Measurements from ENCODE around the gene VIT.

VIT gene

DNA sequence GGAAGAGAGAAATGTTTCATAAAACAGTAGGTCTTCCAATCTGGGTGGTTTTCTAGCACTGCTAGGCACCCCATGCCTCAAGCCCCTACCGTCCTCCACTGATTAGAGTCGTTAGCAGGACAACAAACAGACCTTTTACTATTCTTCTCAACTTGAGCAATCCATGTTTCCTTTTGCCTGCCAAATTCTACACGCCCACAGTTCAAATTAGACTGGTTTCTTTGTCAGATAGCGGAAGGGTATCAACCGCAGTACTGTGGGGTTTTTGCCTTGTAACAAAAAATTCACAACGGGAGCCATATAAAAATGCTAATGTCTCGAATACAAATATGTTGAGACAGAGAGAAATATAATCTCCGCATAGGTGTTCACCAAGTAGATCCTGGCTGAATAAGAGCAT is 59.9 kb downstream of the VIT start:
- no peaks in the 10 kb centered on the region for H3K9me3 ChIP-seq (ENCODE audit: control insufficient read depth in 2 of 2, low read length in 2 of 2)
- H3K9ac ChIP-seq (ENCODE audit: low read depth in 1 of 2, low read length in 2 of 2) = no peak overlapping the region
- no peaks in the 10 kb centered on the region for H3K27me3 ChIP-seq (ENCODE audit: control insufficient read depth in 2 of 2, insufficient read depth in 2 of 2, low read length in 2 of 2)
- H3K4me3 ChIP-seq (ENCODE audit: low read length in 2 of 2) = no peak overlapping the region
- no peaks in the 10 kb centered on the region for H3K36me3 ChIP-seq (ENCODE audit: control insufficient read depth in 2 of 2, insufficient read depth in 2 of 2, low read length in 2 of 2)
- no peak overlapping the region for H3K27ac ChIP-seq (ENCODE audit: low read depth in 2 of 2, low read length in 2 of 2)
- H3K4me1 ChIP-seq (ENCODE audit: control insufficient read depth in 2 of 2, insufficient read depth in 2 of 2, low read length in 2 of 2) = no peaks in the 10 kb centered on the region

DNA sequence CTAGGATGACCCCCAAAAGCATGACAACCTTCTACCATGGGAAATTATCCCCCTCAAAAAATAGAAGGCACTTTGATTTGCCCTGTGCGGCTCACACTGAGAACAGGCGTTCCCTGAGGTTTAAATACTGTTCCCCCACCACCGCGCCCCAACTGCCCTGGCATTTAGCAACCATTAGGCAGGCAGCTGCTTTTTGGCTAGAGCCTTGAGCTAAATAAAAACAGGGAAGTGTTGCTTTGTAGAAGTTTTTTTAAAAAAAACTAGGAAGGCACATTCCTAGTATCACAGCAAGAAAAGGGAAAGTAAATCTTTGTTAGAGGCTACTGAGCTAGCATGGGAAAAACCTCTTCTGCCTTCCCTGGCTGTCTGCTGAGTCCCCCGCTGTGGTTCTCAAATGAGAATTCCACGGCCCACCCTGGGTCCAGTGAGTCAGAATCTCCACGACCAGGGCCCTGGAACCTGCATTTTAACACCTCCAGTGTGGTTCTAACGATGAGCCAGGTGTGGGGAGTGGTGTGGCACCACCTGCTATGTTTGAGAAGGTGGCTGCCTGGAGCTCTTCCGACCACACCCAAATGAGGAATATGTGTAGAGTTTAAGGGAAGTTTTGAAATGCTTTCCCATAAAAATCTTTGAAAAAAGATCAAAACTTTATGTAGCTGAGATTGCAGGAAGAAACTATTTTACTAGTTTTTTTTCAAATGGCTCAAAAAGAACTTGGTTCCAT is 66.4 kb downstream of the VIT start:
- no peak overlapping the region for H3K9ac ChIP-seq (ENCODE audit: low read depth in 1 of 2, low read length in 2 of 2)
- no peaks in the 10 kb centered on the region for H3K9me3 ChIP-seq (ENCODE audit: control insufficient read depth in 2 of 2, low read length in 2 of 2)
- H3K4me3 ChIP-seq (ENCODE audit: low read length in 2 of 2) = no peak overlapping the region
- H3K36me3 ChIP-seq (ENCODE audit: control insufficient read depth in 2 of 2, insufficient read depth in 2 of 2, low read length in 2 of 2) = no peaks in the 10 kb centered on the region
- no peaks in the 10 kb centered on the region for H3K4me1 ChIP-seq (ENCODE audit: control insufficient read depth in 2 of 2, insufficient read depth in 2 of 2, low read length in 2 of 2)
- no peaks in the 10 kb centered on the region for H3K27me3 ChIP-seq (ENCODE audit: control insufficient read depth in 2 of 2, insufficient read depth in 2 of 2, low read length in 2 of 2)
- no peak overlapping the region for H3K27ac ChIP-seq (ENCODE audit: low read depth in 2 of 2, low read length in 2 of 2)

- H3K36me3 ChIP-seq (ENCODE audit: control insufficient read depth in 2 of 2, insufficient read depth in 2 of 2, low read length in 2 of 2) = no peaks in the 10 kb centered on the region
- no peak overlapping the region for H3K27ac ChIP-seq (ENCODE audit: low read depth in 2 of 2, low read length in 2 of 2)
- no peaks in the 10 kb centered on the region for H3K4me1 ChIP-seq (ENCODE audit: control insufficient read depth in 2 of 2, insufficient read depth in 2 of 2, low read length in 2 of 2)
- no peak overlapping the region for H3K4me3 ChIP-seq (ENCODE audit: low read length in 2 of 2)
- no peaks in the 10 kb centered on the region for H3K9me3 ChIP-seq (ENCODE audit: control insufficient read depth in 2 of 2, low read length in 2 of 2)
- H3K27me3 ChIP-seq (ENCODE audit: control insufficient read depth in 2 of 2, insufficient read depth in 2 of 2, low read length in 2 of 2) = no peaks in the 10 kb centered on the region
- no peak overlapping the region for H3K9ac ChIP-seq (ENCODE audit: low read depth in 1 of 2, low read length in 2 of 2)
These were observed 72.6 kb downstream of the VIT start for GRCh38 chr2:36769106-36769505.

DNA sequence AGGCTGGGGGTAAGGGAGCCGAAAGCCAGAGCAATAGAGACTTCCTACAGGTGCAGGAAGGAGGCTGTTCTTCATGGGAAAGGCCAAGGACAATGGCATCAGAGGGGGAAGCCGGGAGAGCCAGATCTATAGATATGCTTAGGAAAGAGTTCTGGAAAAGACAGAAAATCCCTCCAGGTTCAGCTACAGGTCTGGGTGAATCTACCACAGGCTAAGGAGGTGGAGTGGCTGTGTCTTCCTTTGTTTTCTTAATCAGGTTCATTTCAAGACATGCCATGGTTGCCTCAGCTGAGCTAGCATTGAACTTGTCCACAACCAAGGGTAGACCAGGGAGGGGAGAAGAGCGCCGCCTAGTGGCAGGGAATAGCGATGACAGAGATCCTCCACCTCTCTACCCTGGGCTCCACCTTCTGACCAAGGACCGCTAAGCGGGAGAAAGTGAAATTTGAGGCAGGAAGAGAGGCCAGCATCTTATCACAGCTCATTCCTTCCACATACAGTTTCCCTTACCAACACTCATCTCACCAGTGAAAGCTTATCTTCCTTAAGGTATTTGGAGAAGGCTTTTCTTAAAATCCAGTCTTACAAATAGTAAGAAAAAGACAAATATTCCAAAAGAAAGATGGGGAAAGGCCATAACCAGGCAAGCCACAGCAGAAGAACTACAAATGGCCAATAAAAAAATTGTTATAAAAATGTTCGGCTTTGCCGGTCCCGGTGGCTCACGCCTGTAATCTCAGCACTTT is 74.2 kb downstream of the VIT start:
- no peaks in the 10 kb centered on the region for H3K4me1 ChIP-seq (ENCODE audit: control insufficient read depth in 2 of 2, insufficient read depth in 2 of 2, low read length in 2 of 2)
- no peaks in the 10 kb centered on the region for H3K27me3 ChIP-seq (ENCODE audit: control insufficient read depth in 2 of 2, insufficient read depth in 2 of 2, low read length in 2 of 2)
- H3K36me3 ChIP-seq (ENCODE audit: control insufficient read depth in 2 of 2, insufficient read depth in 2 of 2, low read length in 2 of 2) = no peaks in the 10 kb centered on the region
- no peak overlapping the region for H3K27ac ChIP-seq (ENCODE audit: low read depth in 2 of 2, low read length in 2 of 2)
- no peak overlapping the region for H3K9ac ChIP-seq (ENCODE audit: low read depth in 1 of 2, low read length in 2 of 2)
- no peaks in the 10 kb centered on the region for H3K9me3 ChIP-seq (ENCODE audit: control insufficient read depth in 2 of 2, low read length in 2 of 2)
- H3K4me3 ChIP-seq (ENCODE audit: low read length in 2 of 2) = no peak overlapping the region

DNA sequence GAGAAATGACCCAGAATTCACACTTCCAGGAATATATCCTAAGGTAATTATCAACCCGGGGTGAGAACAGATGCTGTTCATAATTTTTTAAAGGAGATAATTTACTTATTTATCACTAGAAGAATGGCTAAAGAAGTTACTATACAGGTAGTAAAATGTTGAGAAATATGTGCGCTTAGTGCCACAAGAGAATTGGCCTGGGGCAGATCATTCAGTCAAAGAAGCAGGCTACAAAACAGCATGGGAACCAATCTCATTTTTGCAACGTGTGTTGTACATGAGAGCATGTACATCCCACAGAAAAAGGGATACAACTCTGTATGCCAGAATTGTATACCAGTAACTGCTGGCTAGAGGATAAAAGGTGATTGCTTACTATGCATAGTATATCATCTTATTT is 75.2 kb downstream of the VIT start:
- Histone ChIP-seq H3K36me3 (ENCODE audit: control insufficient read depth in 2 of 2, insufficient read depth in 2 of 2, low read length in 2 of 2) (no peaks in the 10 kb centered on the region), H3K27ac (ENCODE audit: low read depth in 2 of 2, low read length in 2 of 2) (no peak overlapping the region), H3K27me3 (ENCODE audit: control insufficient read depth in 2 of 2, insufficient read depth in 2 of 2, low read length in 2 of 2) (no peaks in the 10 kb centered on the region), H3K9me3 (ENCODE audit: control insufficient read depth in 2 of 2, low read length in 2 of 2) (no peaks in the 10 kb centered on the region), H3K4me1 (ENCODE audit: control insufficient read depth in 2 of 2, insufficient read depth in 2 of 2, low read length in 2 of 2) (no peaks in the 10 kb centered on the region), H3K4me3 (ENCODE audit: low read length in 2 of 2) (no peak overlapping the region), H3K9ac (ENCODE audit: low read depth in 1 of 2, low read length in 2 of 2) (no peak overlapping the region)

DNA sequence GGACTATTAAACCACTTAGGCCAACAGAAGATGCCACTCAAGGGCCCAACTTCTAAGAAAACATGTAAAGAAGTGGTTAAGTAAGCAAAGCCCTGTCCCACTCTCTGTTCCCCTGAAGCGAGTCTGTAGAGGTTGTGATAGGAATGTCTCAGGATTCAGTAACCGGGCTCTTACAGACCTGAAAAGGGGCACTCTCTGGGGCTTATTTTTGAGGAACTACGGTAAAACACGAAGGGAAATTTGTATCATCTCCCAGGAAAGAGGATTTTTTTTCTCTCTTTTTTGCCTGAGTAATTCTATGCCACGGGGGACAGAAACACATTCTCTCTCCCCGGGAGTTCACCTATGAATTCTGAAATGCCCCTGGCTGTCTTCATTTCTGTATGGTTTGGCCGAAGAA is 77.4 kb downstream of the VIT start:
- H3K9ac ChIP-seq (ENCODE audit: low read depth in 1 of 2, low read length in 2 of 2) = no peak overlapping the region
- H3K27me3 ChIP-seq (ENCODE audit: control insufficient read depth in 2 of 2, insufficient read depth in 2 of 2, low read length in 2 of 2) = no peaks in the 10 kb centered on the region
- H3K9me3 ChIP-seq (ENCODE audit: control insufficient read depth in 2 of 2, low read length in 2 of 2) = no peaks in the 10 kb centered on the region
- H3K4me3 ChIP-seq (ENCODE audit: low read length in 2 of 2) = no peak overlapping the region
- H3K36me3 ChIP-seq (ENCODE audit: control insufficient read depth in 2 of 2, insufficient read depth in 2 of 2, low read length in 2 of 2) = no peaks in the 10 kb centered on the region
- H3K4me1 ChIP-seq (ENCODE audit: control insufficient read depth in 2 of 2, insufficient read depth in 2 of 2, low read length in 2 of 2) = no peaks in the 10 kb centered on the region
- H3K27ac ChIP-seq (ENCODE audit: low read depth in 2 of 2, low read length in 2 of 2) = no peak overlapping the region

DNA sequence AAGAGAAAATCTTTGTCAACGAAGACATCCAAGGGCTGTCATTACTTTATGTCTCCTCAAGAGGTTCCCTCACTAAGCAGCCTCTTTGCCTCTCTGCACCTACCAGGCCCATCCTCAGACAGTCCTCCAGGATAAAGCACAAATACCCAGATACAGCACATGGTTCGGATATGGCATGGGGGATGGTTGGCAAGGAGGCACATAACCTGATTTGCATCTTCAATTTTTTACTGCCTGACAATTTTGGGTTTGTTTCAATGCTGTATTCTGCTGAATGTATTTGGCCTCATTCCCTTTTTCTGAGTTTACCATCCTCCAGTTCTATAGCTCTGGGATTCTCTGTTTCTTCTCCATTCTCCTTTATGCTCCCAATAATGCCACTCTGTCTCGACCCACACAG is 78.8 kb downstream of the VIT start:
- H3K36me3 ChIP-seq (ENCODE audit: control insufficient read depth in 2 of 2, insufficient read depth in 2 of 2, low read length in 2 of 2) = no peaks in the 10 kb centered on the region
- H3K9me3 ChIP-seq (ENCODE audit: control insufficient read depth in 2 of 2, low read length in 2 of 2) = no peaks in the 10 kb centered on the region
- H3K27me3 ChIP-seq (ENCODE audit: control insufficient read depth in 2 of 2, insufficient read depth in 2 of 2, low read length in 2 of 2) = no peaks in the 10 kb centered on the region
- no peaks in the 10 kb centered on the region for H3K4me1 ChIP-seq (ENCODE audit: control insufficient read depth in 2 of 2, insufficient read depth in 2 of 2, low read length in 2 of 2)
- no peak overlapping the region for H3K9ac ChIP-seq (ENCODE audit: low read depth in 1 of 2, low read length in 2 of 2)
- no peak overlapping the region for H3K4me3 ChIP-seq (ENCODE audit: low read length in 2 of 2)
- no peak overlapping the region for H3K27ac ChIP-seq (ENCODE audit: low read depth in 2 of 2, low read length in 2 of 2)

GRCh38 chr2:36775806-36776205 is 79.3 kb downstream of the VIT start:
- Histone ChIP-seq H3K4me1 (ENCODE audit: control insufficient read depth in 2 of 2, insufficient read depth in 2 of 2, low read length in 2 of 2) (no peaks in the 10 kb centered on the region), H3K4me3 (ENCODE audit: low read length in 2 of 2) (no peak overlapping the region), H3K36me3 (ENCODE audit: control insufficient read depth in 2 of 2, insufficient read depth in 2 of 2, low read length in 2 of 2) (no peaks in the 10 kb centered on the region), H3K9me3 (ENCODE audit: control insufficient read depth in 2 of 2, low read length in 2 of 2) (no peaks in the 10 kb centered on the region), H3K27me3 (ENCODE audit: control insufficient read depth in 2 of 2, insufficient read depth in 2 of 2, low read length in 2 of 2) (no peaks in the 10 kb centered on the region), H3K27ac (ENCODE audit: low read depth in 2 of 2, low read length in 2 of 2) (no peak overlapping the region), H3K9ac (ENCODE audit: low read depth in 1 of 2, low read length in 2 of 2) (no peak overlapping the region)

- H3K9ac ChIP-seq (ENCODE audit: low read depth in 1 of 2, low read length in 2 of 2) = no peak overlapping the region
- H3K9me3 ChIP-seq (ENCODE audit: control insufficient read depth in 2 of 2, low read length in 2 of 2) = no peaks in the 10 kb centered on the region
- no peak overlapping the region for H3K27ac ChIP-seq (ENCODE audit: low read depth in 2 of 2, low read length in 2 of 2)
- H3K27me3 ChIP-seq (ENCODE audit: control insufficient read depth in 2 of 2, insufficient read depth in 2 of 2, low read length in 2 of 2) = no peaks in the 10 kb centered on the region
- H3K36me3 ChIP-seq (ENCODE audit: control insufficient read depth in 2 of 2, insufficient read depth in 2 of 2, low read length in 2 of 2) = no peaks in the 10 kb centered on the region
- H3K4me1 ChIP-seq (ENCODE audit: control insufficient read depth in 2 of 2, insufficient read depth in 2 of 2, low read length in 2 of 2) = no peaks in the 10 kb centered on the region
- H3K4me3 ChIP-seq (ENCODE audit: low read length in 2 of 2) = no peak overlapping the region
These were observed 80.8 kb downstream of the VIT start for GRCh38 chr2:36777272-36777671.

GRCh38 chr2:36777788-36778187 is 81.3 kb downstream of the VIT start:
- Histone ChIP-seq H3K9ac (ENCODE audit: low read depth in 1 of 2, low read length in 2 of 2) (no peak overlapping the region), H3K9me3 (ENCODE audit: control insufficient read depth in 2 of 2, low read length in 2 of 2) (no peaks in the 10 kb centered on the region), H3K36me3 (ENCODE audit: control insufficient read depth in 2 of 2, insufficient read depth in 2 of 2, low read length in 2 of 2) (no peaks in the 10 kb centered on the region), H3K27me3 (ENCODE audit: control insufficient read depth in 2 of 2, insufficient read depth in 2 of 2, low read length in 2 of 2) (no peaks in the 10 kb centered on the region), H3K4me1 (ENCODE audit: control insufficient read depth in 2 of 2, insufficient read depth in 2 of 2, low read length in 2 of 2) (no peaks in the 10 kb centered on the region), H3K27ac (ENCODE audit: low read depth in 2 of 2, low read length in 2 of 2) (no peak overlapping the region), H3K4me3 (ENCODE audit: low read length in 2 of 2) (no peak overlapping the region)
